ENCODE measurements around the gene POPDC3. TPM values are rescaled to one million over a fixed set of nuclear protein-coding genes. Genes with fewer than 3 reads are reported as not detected.

POPDC3 gene
- total and polyA plus RNA-seq, 2 donors, result 0.37 to 2.5 TPM

GRCh38 chr6:105162377-105162776, 17.4 kb downstream of the POPDC3 start:
- Histone ChIP-seq H3K4me3 (ENCODE audit: low read depth, low read length) (no peak overlapping the region), H3K36me3 (ENCODE audit: insufficient read depth) (no peaks in the 10 kb centered on the region), H3K27ac (ENCODE audit: low read depth) (no peak overlapping the region), H3K4me1 (ENCODE audit: insufficient read depth) (no peaks in the 10 kb centered on the region)
- DNase-seq (ENCODE audit: extremely low spot score), result no peak
- WGBS, result 94% methylated on average over 13 of the region's 13 CpGs

- H3K4me3 ChIP-seq (ENCODE audit: low read depth, low read length), result no peak overlapping the region
- no peak overlapping the region for H3K27ac ChIP-seq (ENCODE audit: low read depth)
- no peaks in the 10 kb centered on the region for H3K4me1 ChIP-seq (ENCODE audit: insufficient read depth)
- no peaks in the 10 kb centered on the region for H3K36me3 ChIP-seq (ENCODE audit: insufficient read depth)
- 71% methylated on average over 4 of the region's 4 CpGs for WGBS
- DNase-seq (ENCODE audit: extremely low spot score), result no peak
These were observed 18.4 kb downstream of the POPDC3 start for GRCh38 chr6:105161421-105161820.

GRCh38 chr6:105153676-105154075, 26.1 kb downstream of the POPDC3 start:
- DNase-seq (ENCODE audit: extremely low spot score), result no peak
- H3K27ac ChIP-seq (ENCODE audit: low read depth), result no peak overlapping the region
- H3K36me3 ChIP-seq (ENCODE audit: insufficient read depth), result no peaks in the 10 kb centered on the region
- no peak overlapping the region for H3K4me3 ChIP-seq (ENCODE audit: low read depth, low read length)
- 91% methylated on average over 3 of the region's 3 CpGs for WGBS
- no peaks in the 10 kb centered on the region for H3K4me1 ChIP-seq (ENCODE audit: insufficient read depth)

- H3K4me1 ChIP-seq (ENCODE audit: insufficient read depth), result no peaks in the 10 kb centered on the region
- H3K27ac ChIP-seq (ENCODE audit: low read depth), result no peak overlapping the region
- no peak overlapping the region for H3K4me3 ChIP-seq (ENCODE audit: low read depth, low read length)
- DNase-seq (ENCODE audit: extremely low spot score), result no peak
- no peaks in the 10 kb centered on the region for H3K36me3 ChIP-seq (ENCODE audit: insufficient read depth)
These were observed 26.9 kb downstream of the POPDC3 start for GRCh38 chr6:105152880-105153279.

- Histone ChIP-seq H3K4me3 (ENCODE audit: low read depth, low read length) (no peak overlapping the region), H3K4me1 (ENCODE audit: insufficient read depth) (no peaks in the 10 kb centered on the region), H3K27ac (ENCODE audit: low read depth) (no peak overlapping the region), H3K36me3 (ENCODE audit: insufficient read depth) (no peaks in the 10 kb centered on the region)
- DNase-seq (ENCODE audit: extremely low spot score), result no peak
These were observed 28.2 kb downstream of the POPDC3 start for GRCh38 chr6:105151644-105152043.

GRCh38 chr6:105138141-105138540, 41.7 kb downstream of the POPDC3 start:
- WGBS, result 93% methylated on average over 2 of the region's 2 CpGs
- Histone ChIP-seq H3K27ac (ENCODE audit: low read depth) (no peak overlapping the region), H3K4me3 (ENCODE audit: low read depth, low read length) (no peak overlapping the region), H3K4me1 (ENCODE audit: insufficient read depth) (no peaks in the 10 kb centered on the region), H3K36me3 (ENCODE audit: insufficient read depth) (no peaks in the 10 kb centered on the region)
- no peak for DNase-seq (ENCODE audit: extremely low spot score)

GRCh38 chr6:105137388-105137787, 42.4 kb downstream of the POPDC3 start:
- WGBS, result 1% methylated on average over 32 of the region's 32 CpGs
- peak overlapping the region; percentile 71 for H3K27ac ChIP-seq (ENCODE audit: low read depth)
- no peak for DNase-seq (ENCODE audit: extremely low spot score)

GRCh38 chr6:105136431-105137350, 43.1 kb downstream of the POPDC3 start:
- Histone ChIP-seq H3K27ac (ENCODE audit: low read depth) (peak overlapping the region; percentile 71), H3K4me1 (ENCODE audit: insufficient read depth) (no peaks in the 10 kb centered on the region), H3K4me3 (ENCODE audit: low read depth, low read length) (peak overlapping the region; percentile 72), H3K36me3 (ENCODE audit: insufficient read depth) (no peaks in the 10 kb centered on the region)
- under 1% methylated on average over 122 of the region's 122 CpGs for WGBS
- no peak for DNase-seq (ENCODE audit: extremely low spot score)

More at GRCh38 chr6:105137388-105137787, 42.4 kb downstream of the POPDC3 start:
- Histone ChIP-seq H3K4me3 (ENCODE audit: low read depth, low read length) (peak overlapping the region; percentile 72), H3K36me3 (ENCODE audit: insufficient read depth) (no peaks in the 10 kb centered on the region), H3K4me1 (ENCODE audit: insufficient read depth) (no peaks in the 10 kb centered on the region)

GRCh38 chr6:105135907-105136430, 43.8 kb downstream of the POPDC3 start:
- H3K36me3 ChIP-seq (ENCODE audit: insufficient read depth), result no peaks in the 10 kb centered on the region
- H3K27ac ChIP-seq (ENCODE audit: low read depth), result no peak overlapping the region
- no peak for DNase-seq (ENCODE audit: extremely low spot score)
- H3K4me1 ChIP-seq (ENCODE audit: insufficient read depth), result no peaks in the 10 kb centered on the region
- 6% methylated on average over 24 of the region's 24 CpGs for WGBS
- H3K4me3 ChIP-seq (ENCODE audit: low read depth, low read length), result peak overlapping the region; percentile 72

GRCh38 chr6:105135056-105135455, 44.8 kb downstream of the POPDC3 start:
- 54% methylated on average over 4 of the region's 4 CpGs for WGBS

GRCh38 chr6:105122717-105123116, 57.1 kb downstream of the POPDC3 start:
- no peak for DNase-seq (ENCODE audit: extremely low spot score)
- Histone ChIP-seq H3K4me1 (ENCODE audit: insufficient read depth) (no peaks in the 10 kb centered on the region), H3K27ac (ENCODE audit: low read depth) (no peak overlapping the region), H3K36me3 (ENCODE audit: insufficient read depth) (no peaks in the 10 kb centered on the region), H3K4me3 (ENCODE audit: low read depth, low read length) (no peak overlapping the region)
- 58% methylated on average over 6 of the region's 6 CpGs for WGBS

More at GRCh38 chr6:105135056-105135455, 44.8 kb downstream of the POPDC3 start:
- H3K36me3 ChIP-seq (ENCODE audit: insufficient read depth), result no peaks in the 10 kb centered on the region
- DNase-seq (ENCODE audit: extremely low spot score), result no peak
- H3K4me3 ChIP-seq (ENCODE audit: low read depth, low read length), result no peak overlapping the region
- H3K4me1 ChIP-seq (ENCODE audit: insufficient read depth), result no peaks in the 10 kb centered on the region
- H3K27ac ChIP-seq (ENCODE audit: low read depth), result no peak overlapping the region

GRCh38 chr6:105121981-105122380, 57.8 kb downstream of the POPDC3 start:
- no peaks in the 10 kb centered on the region for H3K4me1 ChIP-seq (ENCODE audit: insufficient read depth)
- H3K27ac ChIP-seq (ENCODE audit: low read depth), result no peak overlapping the region
- DNase-seq (ENCODE audit: extremely low spot score), result no peak
- H3K4me3 ChIP-seq (ENCODE audit: low read depth, low read length), result no peak overlapping the region
- WGBS, result 74% methylated on average over 3 of the region's 3 CpGs
- no peaks in the 10 kb centered on the region for H3K36me3 ChIP-seq (ENCODE audit: insufficient read depth)

- DNase-seq (ENCODE audit: extremely low spot score), result no peak
- WGBS, result 74% methylated on average over 5 of the region's 5 CpGs
- Histone ChIP-seq H3K4me3 (ENCODE audit: low read depth, low read length) (no peak overlapping the region), H3K36me3 (ENCODE audit: insufficient read depth) (no peaks in the 10 kb centered on the region), H3K27ac (ENCODE audit: low read depth) (no peak overlapping the region), H3K4me1 (ENCODE audit: insufficient read depth) (no peaks in the 10 kb centered on the region)
These were observed 59.2 kb downstream of the POPDC3 start for GRCh38 chr6:105120570-105120969.

- DNase-seq (ENCODE audit: extremely low spot score), result no peak
- Histone ChIP-seq H3K27ac (ENCODE audit: low read depth) (no peak overlapping the region), H3K4me3 (ENCODE audit: low read depth, low read length) (no peak overlapping the region), H3K36me3 (ENCODE audit: insufficient read depth) (no peaks in the 10 kb centered on the region), H3K4me1 (ENCODE audit: insufficient read depth) (no peaks in the 10 kb centered on the region)
- 78% methylated on average over 5 of the region's 5 CpGs for WGBS
These were observed 63.7 kb downstream of the POPDC3 start for GRCh38 chr6:105116150-105116549.
